Cardiac ventricle fibroblast (primary cell): ENCODE data around the gene YTHDF1. TPM values are rescaled to one million over a fixed set of nuclear protein-coding genes. Genes with fewer than 3 reads are reported as not detected.

Source experiments
- total RNA-seq: library from RNA; depleted of rRNA; stranded (reverse); fragments of >200 nt; gene quantifications from 2 replicates; pipeline ENCODE4 v1.2.3, GENCODE V29; 2015

The YTHDF1 gene
- 20.0 and 24.5 TPM in 2 replicates for total RNA-seq

GRCh38 chr20:63216041-63216848, at the start of gene YTHDF1:
TSS of gene YTHDF1 (minus strand) at chr20:63216131. CDS start at chr20:63215892, 239 bp downstream.

GRCh38 chr20:63254232-63254605, 38.3 kb upstream of the YTHDF1 start, which contains the start of gene NKAIN4:
TSS of gene NKAIN4 (minus strand) at chr20:63254463. CDS start at chr20:63254450, 13 bp downstream.

GRCh38 chr20:63235399-63235983, 19.6 kb upstream of the YTHDF1 start, which contains the start of gene BIRC7:
TSS of gene BIRC7 (plus strand) at chr20:63235905. CDS start at chr20:63236097, 192 bp downstream.

Other genes starting within 250 kb of the YTHDF1 start
- gene BHLHE23, start 209.2 kb downstream of the YTHDF1 start, total RNA-seq = not detected in 2 replicates
- not detected in 2 replicates for gene BIRC7, start 19.8 kb upstream of the YTHDF1 start, total RNA-seq
- not detected in 2 replicates for gene NKAIN4, start 38.3 kb upstream of the YTHDF1 start, total RNA-seq
- 53.1 and 55.0 TPM in 2 replicates for gene ARFGAP1, start 56.7 kb upstream of the YTHDF1 start, total RNA-seq
- not detected in 2 replicates for gene COL20A1, start 77.1 kb upstream of the YTHDF1 start, total RNA-seq
- 0.05 TPM in 1 of 2 replicates, not detected in the other for gene CHRNA4, start 145.2 kb upstream of the YTHDF1 start, total RNA-seq